H9 (cell line): ENCODE results near the gene EXOC3. TPM values are rescaled to one million over a fixed set of nuclear protein-coding genes. Genes with fewer than 3 reads are reported as not detected.

Experiments used
- DNase-seq: peaks from one replicate; pipeline ENCODE4 v3.0.0-alpha.2; 2017
- H2AFZ ChIP-seq: one replicate; pipeline ENCODE4 v1.6.1; 2013; ENCODE audit warnings: mild to moderate bottlenecking, low read length, control low read depth, moderate library complexity
- H2AK5ac ChIP-seq: 2 replicates; pipeline ENCODE4 v1.6.1; 2013; ENCODE audit warnings: low read length, control low read depth, mixed read lengths; ENCODE audit not compliant: insufficient read length
- H2BK120ac ChIP-seq: one replicate; pipeline ENCODE4 v1.6.1; 2013; ENCODE audit warnings: low read depth, mild to moderate bottlenecking, low read length, control low read depth, inconsistent platforms; ENCODE audit not compliant: poor library complexity, severe bottlenecking
- H2BK12ac ChIP-seq: 2 replicates; pipeline ENCODE4 v1.6.1; 2013; ENCODE audit warnings: low read length, control low read depth, mixed read lengths, low read depth; ENCODE audit not compliant: insufficient read length
- H2BK15ac ChIP-seq: 2 replicates; pipeline ENCODE4 v1.6.1; 2013; ENCODE audit warnings: low read depth, low read length, control low read depth
- H2BK20ac ChIP-seq: one replicate; pipeline ENCODE4 v1.6.1; 2013; ENCODE audit warnings: low read depth, mild to moderate bottlenecking, low read length, control low read depth, inconsistent platforms; ENCODE audit not compliant: poor library complexity, severe bottlenecking
- H2BK5ac ChIP-seq: 2 replicates; pipeline ENCODE4 v1.6.1; 2013; ENCODE audit warnings: low read length, control low read depth, mixed read lengths; ENCODE audit not compliant: insufficient read length
- H3K14ac ChIP-seq: 2 replicates; pipeline ENCODE4 v1.6.1; 2013; ENCODE audit warnings: low read length, control low read depth; ENCODE audit not compliant: insufficient read depth
- H3K18ac ChIP-seq: 2 replicates; pipeline ENCODE4 v1.6.1; 2013; ENCODE audit warnings: low read depth, mild to moderate bottlenecking, mixed read lengths, low read length, control low read depth; ENCODE audit not compliant: insufficient read length
- H3K23ac ChIP-seq: 2 replicates; pipeline ENCODE4 v1.6.1; 2013; ENCODE audit warnings: low read length, control low read depth, mixed read lengths, low read depth; ENCODE audit not compliant: insufficient read length
- H3K23me2 ChIP-seq: 2 replicates; pipeline ENCODE4 v1.6.1; 2013; ENCODE audit warnings: low read depth, mild to moderate bottlenecking, mixed read lengths, low read length, control low read depth; ENCODE audit not compliant: insufficient read length, poor library complexity, severe bottlenecking
- H3K27ac ChIP-seq: 2 replicates; pipeline ENCODE4 v1.5.1; 2013; ENCODE audit warnings: low read length, control low read depth, mixed read lengths, low read depth; ENCODE audit not compliant: insufficient read length
- H3K27me3 ChIP-seq: 2 replicates; pipeline ENCODE4 v1.6.1; 2013; ENCODE audit warnings: low read length, control low read depth, inconsistent platforms; ENCODE audit not compliant: insufficient read depth
- H3K4ac ChIP-seq: 2 replicates; pipeline ENCODE4 v1.6.1; 2013; ENCODE audit warnings: low read depth, mild to moderate bottlenecking, control low read depth, inconsistent platforms, low read length, moderate library complexity
- H3K4me1 ChIP-seq: 2 replicates; pipeline ENCODE4 v1.6.1; 2013; ENCODE audit warnings: low read length, control low read depth, inconsistent platforms; ENCODE audit not compliant: insufficient read depth
- H3K4me2 ChIP-seq: 2 replicates; pipeline ENCODE4 v1.6.1; 2013; ENCODE audit warnings: low read length, control low read depth, mixed read lengths; ENCODE audit not compliant: insufficient read length, insufficient read depth
- H3K56ac ChIP-seq: 2 replicates; pipeline ENCODE4 v1.6.1; 2013; ENCODE audit warnings: low read depth, mild to moderate bottlenecking, mixed read lengths, low read length, control low read depth; ENCODE audit not compliant: insufficient read length
- H3K79me1 ChIP-seq: 2 replicates; pipeline ENCODE4 v1.6.1; 2013; ENCODE audit warnings: low read depth, mild to moderate bottlenecking, moderate library complexity, low read length, control low read depth, inconsistent platforms; ENCODE audit not compliant: insufficient read depth, poor library complexity, severe bottlenecking
- H3K79me2 ChIP-seq: 2 replicates; pipeline ENCODE4 v1.6.1; 2013; ENCODE audit warnings: low read length, control low read depth, inconsistent platforms; ENCODE audit not compliant: insufficient read depth
- H3K9ac ChIP-seq: 2 replicates; pipeline ENCODE4 v1.6.1; 2013; ENCODE audit warnings: low read length, control low read depth, mixed read lengths; ENCODE audit not compliant: insufficient read length; ENCODE audit errors: extremely low read depth
- H3K9me3 ChIP-seq: one replicate; pipeline ENCODE4 v1.6.1; 2013; ENCODE audit warnings: low read depth, low read length, inconsistent platforms; ENCODE audit not compliant: control insufficient read depth
- H3T11ph ChIP-seq: one replicate; pipeline ENCODE4 v1.6.1; 2013; ENCODE audit warnings: mild to moderate bottlenecking, low read length, control low read depth, inconsistent platforms
- H4K20me1 ChIP-seq: one replicate; pipeline ENCODE4 v1.6.1; 2013; ENCODE audit not compliant: control insufficient read depth, insufficient read length, insufficient read depth
- H4K5ac ChIP-seq: 2 replicates; pipeline ENCODE4 v1.6.1; 2013; ENCODE audit warnings: low read depth, mild to moderate bottlenecking, mixed read lengths, low read length, control low read depth; ENCODE audit not compliant: insufficient read length
- H4K8ac ChIP-seq: replicated peaks from 2 replicates; pipeline ENCODE4 v1.6.1; 2013; ENCODE audit warnings: low read length, control low read depth, mixed read lengths, low read depth; ENCODE audit not compliant: insufficient read length
- H4K91ac ChIP-seq: 2 replicates; pipeline ENCODE4 v1.6.1; 2013; ENCODE audit warnings: low read depth, mild to moderate bottlenecking, moderate library complexity, mixed read lengths, low read length, control low read depth; ENCODE audit not compliant: insufficient read length
- H3K27ac Mint-ChIP-seq, 3 experiments: 2 replicates in 2 of 3; 3 replicates in 1 of 3; pipeline ENCODE4 v1.8.0; 2020 to 2021; ENCODE audit warnings: mixed read lengths in 3 of 3, mild to moderate bottlenecking in 1 of 3, moderate library complexity in 1 of 3
- H3K27me3 Mint-ChIP-seq: 2 replicates; pipeline ENCODE4 v1.8.0; 2021; ENCODE audit warnings: low read depth, mild to moderate bottlenecking, moderate library complexity, mixed read lengths
- H3K36me3 Mint-ChIP-seq, 3 experiments: 2 replicates in 2 of 3; 3 replicates in 1 of 3; pipeline ENCODE4 v1.8.0; 2020 to 2021; ENCODE audit warnings: low read depth in 3 of 3, mixed read lengths in 3 of 3; ENCODE audit not compliant: insufficient read depth in 1 of 3
- H3K4me1 Mint-ChIP-seq, 2 experiments: 2 replicates each; pipeline ENCODE4 v1.8.0; 2020; ENCODE audit warnings: mixed read lengths in 2 of 2
- H3K4me3 Mint-ChIP-seq, 2 experiments: 2 replicates in 1 of 2; 3 replicates in 1 of 2; pipeline ENCODE4 v1.8.0; 2020 to 2021; ENCODE audit warnings: mild to moderate bottlenecking in 2 of 2, mixed read lengths in 2 of 2, moderate library complexity in 1 of 2
- H3K9me3 Mint-ChIP-seq, 2 experiments: 2 replicates in 1 of 2; 3 replicates in 1 of 2; pipeline ENCODE4 v1.8.0; 2020; ENCODE audit warnings: mild to moderate bottlenecking in 2 of 2, mixed read lengths in 2 of 2, moderate library complexity in 1 of 2
- CTCF ChIP-seq: fragments of 200-600 bp; sonication (generic); conservative IDR thresholded peaks from 3 replicates; pipeline ENCODE4 v1.8.0; 2021; ENCODE audit warnings: antibody characterized with exemption, mild to moderate bottlenecking
- WGBS: extraction: QIAGEN DNeasy Blood & Tissue Kit; methylation state at CpG from one replicate; pipeline ENCODE4 v1.1.7; 2013; ENCODE audit warnings: missing lambda C conversion rate, low lambda C conversion rate, mixed read lengths; ENCODE audit not compliant: insufficient read length; ENCODE audit errors: extremely low coverage; 5-methylcytosine and 5-hydroxymethylcytosine counted together
- total RNA-seq: library from RNA; stranded (reverse); gene quantifications from 2 replicates; pipeline ENCODE4 v1.2.1, GENCODE V29; 2021

The EXOC3 gene
- total RNA-seq, 1 experiment from 2014 or later: 36.7 TPM

- no peak overlapping the region for H3T11ph ChIP-seq
- H3K27ac ChIP-seq: no peak overlapping the region
- no peak overlapping the region for H2BK15ac ChIP-seq
- no peaks in the 10 kb centered on the region for H3K79me2 ChIP-seq
- H3K4ac ChIP-seq: no peak overlapping the region
- H3K27me3 Mint-ChIP-seq: peaks cover 36% of the 10 kb centered on the region
- H3K56ac ChIP-seq: no peak overlapping the region
- no peaks in the 10 kb centered on the region for H3K9me3 ChIP-seq
- H3K27me3 ChIP-seq: no peaks in the 10 kb centered on the region
- H3K9me3 Mint-ChIP-seq: peaks cover 0 to 4% of the 10 kb centered on the region in 2 experiments; a peak in 3 of 5 replicates
- H4K8ac ChIP-seq: no peak overlapping the region
- H3K36me3 Mint-ChIP-seq: peaks cover 0 to under 1% (median 0%) of the 10 kb centered on the region in 3 experiments; a peak in 1 of 7 replicates
- no peak overlapping the region for H3K18ac ChIP-seq
- no peak overlapping the region for H3K4me3 Mint-ChIP-seq
- WGBS: no CpG with 5 or more reads among the region's 6 CpGs
- no peak overlapping the region for H2BK120ac ChIP-seq
- H3K4me1 ChIP-seq: no peaks in the 10 kb centered on the region
- no peak overlapping the region for H2AK5ac ChIP-seq
- H2BK20ac ChIP-seq: no peak overlapping the region
- peaks cover 3 to 9% of the 10 kb centered on the region in 2 experiments; a peak in 3 of 4 replicates for H3K4me1 Mint-ChIP-seq
- no peaks in the 10 kb centered on the region for H4K20me1 ChIP-seq
- no peak overlapping the region for H2BK12ac ChIP-seq
- H4K5ac ChIP-seq: no peak overlapping the region
- no peak overlapping the region for H2AFZ ChIP-seq
- H3K9ac ChIP-seq: no peak overlapping the region
- TF ChIP-seq CTCF: no peak
- no peaks in the 10 kb centered on the region for H3K23me2 ChIP-seq
- H3K23ac ChIP-seq: no peak overlapping the region
- DNase-seq: no peak
- no peak overlapping the region for H2BK5ac ChIP-seq
- H3K27ac Mint-ChIP-seq: no peak overlapping the region
- H3K4me2 ChIP-seq: no peak overlapping the region
- no peak overlapping the region for H4K91ac ChIP-seq
- no peak overlapping the region for H3K14ac ChIP-seq
- no peaks in the 10 kb centered on the region for H3K79me1 ChIP-seq
Observed at GRCh38 chr5:407051-407450, 35.9 kb upstream of the EXOC3 start.
